Stomach (tissue), 9 donors: Measurements from ENCODE around the gene IGDCC3. TPM values are rescaled to one million over a fixed set of nuclear protein-coding genes. Genes with fewer than 3 reads are reported as not detected.

ENCODE experiments used
- DNase-seq, 2 donors: peaks; one replicate each; pipeline versions ENCODE4 v3.0.0 to v3.0.0-alpha.2; 2013 to 2019
- H3K27ac ChIP-seq, 5 donors: fragments of 200-600 bp in 4 of 5; sonication (generic) in 4 of 5; one replicate each; pipeline ENCODE4 v1.5.1; 2013 to 2019; ENCODE audit warnings: mild to moderate bottlenecking in 1 of 5, moderate library complexity in 1 of 5
- H3K27me3 ChIP-seq, 3 donors: fragments of 200-600 bp; sonication (generic); one replicate each; pipeline ENCODE4 v1.5.1; 2017 to 2019; ENCODE audit warnings: mixed run types in 1 of 3
- H3K36me3 ChIP-seq, 4 donors: fragments of 200-600 bp; sonication (generic); 1 replicate in 3 of 4; 2 replicates in 1 of 4; pipeline ENCODE4 v1.5.1; 2016 to 2019
- H3K4me1 ChIP-seq, 4 donors: fragments of 200-600 bp; sonication (generic); one replicate each; pipeline ENCODE4 v1.5.1; 2016 to 2019
- H3K4me3 ChIP-seq, 4 donors: fragments of 200-600 bp; sonication (generic) in 3 of 4; one replicate each; pipeline ENCODE4 v1.5.1; 2016 to 2019; ENCODE audit warnings: mild to moderate bottlenecking in 1 of 4
- H3K9me3 ChIP-seq, 4 donors: fragments of 200-600 bp; sonication (generic); one replicate each; pipeline ENCODE4 v1.5.1; 2016 to 2019
- CTCF ChIP-seq, 7 experiments: fragments of 450-650 bp in 4 of 7; fragments of 200-600 bp in 3 of 7; sonication (generic) in 3 of 7; IDR thresholded peaks; one replicate each; pipeline ENCODE4 v1.5.1; 2016 to 2019; ENCODE audit warnings: antibody characterized with exemption in 7 of 7, control low read depth in 2 of 7, mild to moderate bottlenecking in 1 of 7
- EP300 ChIP-seq: sonication (generic); formaldehyde crosslinking; IDR thresholded peaks from one replicate; pipeline ENCODE4 v1.6.1; 2017; ENCODE audit warnings: antibody characterized with exemption
- POLR2A ChIP-seq, 4 donors: fragments of 450-650 bp; IDR thresholded peaks; one replicate each; pipeline ENCODE4 v1.6.1; 2016; ENCODE audit warnings: antibody characterized with exemption in 4 of 4, control low read depth in 2 of 4, mild to moderate bottlenecking in 1 of 4, moderate library complexity in 1 of 4
- POLR2AphosphoS5 ChIP-seq, 3 donors: sonication (generic); formaldehyde crosslinking; IDR thresholded peaks; one replicate each; pipeline ENCODE4 v1.6.1; 2016; ENCODE audit warnings: antibody characterized with exemption in 3 of 3
- WGBS, 5 donors: extraction: QIAGEN DNeasy Blood & Tissue Kit in 3 of 5; methylation state at CpG; one replicate each; pipeline versions ENCODE4 v1.1.5 to v1.1.7; 2013 to 2018; 5-methylcytosine and 5-hydroxymethylcytosine counted together
- intact Hi-C: fragments of 100-400 bp; cut with DNase I; formaldehyde crosslinking; loops from one replicate; pipeline ENCODE4 v1.15.1; 2023; ENCODE audit warnings: low total_unique reads
- polyA plus RNA-seq, 3 donors: library from polyadenylated mRNA; stranded (reverse); fragments of 200-250 nt; gene quantifications; one replicate each; pipeline ENCODE4 v1.2.3, GENCODE V29; 2013
- total RNA-seq, 5 donors: library from RNA; depleted of rRNA; stranded (reverse); fragments of >200 nt; gene quantifications; one replicate each; pipeline versions ENCODE4 v1.1.0 to v1.2.3, GENCODE V29; 2014 to 2016
- donor health status: healthy with polysubstance abuse.
- donor health status: Bipolar disorder and iron deficiency.
- donor health status: healthy.

Gene IGDCC3
- total and polyA plus RNA-seq, 8 donors: 0.08 to 5.8 (median 0.89) TPM; not detected in 4

- H3K4me3 ChIP-seq: no peak overlapping the region
- intact Hi-C loops: no loop called here
- peaks cover 7 to 15% (median 11%) of the 10 kb centered on the region in 4 donors for H3K4me1 ChIP-seq
- 32 to 64% (median 35%) methylated on average over 1 of the region's 1 CpG for WGBS, 5 donors
- H3K27me3 ChIP-seq: peaks cover 0 to 48% (median 0%) of the 10 kb centered on the region in 3 donors
- TF ChIP-seq CTCF (IDR thresholded peaks at IDR 0.05) (no peak), POLR2AphosphoS5 (IDR thresholded peaks at IDR 0.05) (no peak), EP300 (no peak), POLR2A (IDR thresholded peaks at IDR 0.05) (no peak)
- no peak for DNase-seq
- no peaks in the 10 kb centered on the region for H3K9me3 ChIP-seq
- H3K27ac ChIP-seq: no peak overlapping the region
- H3K36me3 ChIP-seq: no peaks in the 10 kb centered on the region
Measured at GRCh38 chr15:65412556-65412955, 34.8 kb upstream of the IGDCC3 start.

GRCh38 chr15:65411465-65412071 lies 33.8 kb upstream of the IGDCC3 start:
- 72 to 86% (median 76%) methylated on average over 5 of the region's 5 CpGs for WGBS, 5 donors

GRCh38 chr15:65410972-65411371 lies 33.2 kb upstream of the IGDCC3 start:
- H3K27me3 ChIP-seq: peaks cover 0 to 38% (median 0%) of the 10 kb centered on the region in 3 donors
- no peaks in the 10 kb centered on the region for H3K9me3 ChIP-seq
- peaks cover 7 to 15% (median 11%) of the 10 kb centered on the region in 4 donors for H3K4me1 ChIP-seq
- intact Hi-C loops: no loop called here
- H3K27ac ChIP-seq: no peak overlapping the region
- no peak overlapping the region for H3K4me3 ChIP-seq
- H3K36me3 ChIP-seq: no peaks in the 10 kb centered on the region
- TF ChIP-seq POLR2AphosphoS5 (IDR thresholded peaks at IDR 0.05): no peak
- TF ChIP-seq CTCF (IDR thresholded peaks at IDR 0.05): no peak
- no peak for TF ChIP-seq POLR2A (IDR thresholded peaks at IDR 0.05)
- TF ChIP-seq EP300: no peak
- no peak for DNase-seq
- WGBS, 5 donors: 69 to 81% (median 74%) methylated on average over 6 to 10 of the region's 10 CpGs

More at GRCh38 chr15:65411465-65412071, 33.8 kb upstream of the IGDCC3 start:
- peaks cover 7 to 15% (median 11%) of the 10 kb centered on the region in 4 donors for H3K4me1 ChIP-seq
- no peak overlapping the region for H3K27ac ChIP-seq
- H3K9me3 ChIP-seq: no peaks in the 10 kb centered on the region
- no peak for TF ChIP-seq EP300
- TF ChIP-seq POLR2AphosphoS5 (IDR thresholded peaks at IDR 0.05): no peak
- TF ChIP-seq POLR2A (IDR thresholded peaks at IDR 0.05): no peak
- TF ChIP-seq CTCF (IDR thresholded peaks at IDR 0.05): no peak
- H3K27me3 ChIP-seq: peaks cover 0 to 41% (median 0%) of the 10 kb centered on the region in 3 donors
- no peak for DNase-seq
- intact Hi-C loops: no loop called here
- no peak overlapping the region for H3K4me3 ChIP-seq
- H3K36me3 ChIP-seq: no peaks in the 10 kb centered on the region

- H3K4me1 ChIP-seq: peaks cover 3 to 9% (median 5%) of the 10 kb centered on the region in 4 donors
- no peak overlapping the region for H3K27ac ChIP-seq
- DNase-seq: no peak
- TF ChIP-seq EP300 (no peak), POLR2A (IDR thresholded peaks at IDR 0.05) (no peak), CTCF (IDR thresholded peaks at IDR 0.05) (no peak), POLR2AphosphoS5 (IDR thresholded peaks at IDR 0.05) (no peak)
- no peak overlapping the region for H3K4me3 ChIP-seq
- no peaks in the 10 kb centered on the region for H3K36me3 ChIP-seq
- WGBS, 5 donors: 82 to 83% (median 82%) methylated on average over 11 of the region's 11 CpGs
- no peaks in the 10 kb centered on the region for H3K9me3 ChIP-seq
- intact Hi-C loops: no loop called here
- H3K27me3 ChIP-seq: peaks cover 0 to 31% (median 0%) of the 10 kb centered on the region in 3 donors
Measured at GRCh38 chr15:65410036-65410435, 32.2 kb upstream of the IGDCC3 start.
